ENCODE data around the gene RAC3. TPM values are rescaled to one million over a fixed set of nuclear protein-coding genes. Genes with fewer than 3 reads are reported as not detected.

Gene RAC3
- total RNA-seq, 1 donor from 2014 or later: 0.97 TPM

GRCh38 chr17:82078433-82078832, 47.0 kb downstream of the RAC3 start:
- intact Hi-C loops (cut with DNase I): no loop called here
- ATAC-seq (ENCODE audit: poor library complexity) (no peak), DNase-seq (no peak)

- intact Hi-C loops (cut with DNase I): no loop called here
- DNase-seq (no peak), ATAC-seq (ENCODE audit: poor library complexity) (no peak)
Measured at GRCh38 chr17:82079001-82079677, 47.7 kb downstream of the RAC3 start.

- ATAC-seq (ENCODE audit: poor library complexity): no peak
- intact Hi-C loops (cut with DNase I): no loop called here
- no peak for DNase-seq
Measured at GRCh38 chr17:82080048-82080788, 48.7 kb downstream of the RAC3 start.

GRCh38 chr17:82080789-82081464, 49.4 kb downstream of the RAC3 start:
- DNase-seq (no peak), ATAC-seq (ENCODE audit: poor library complexity) (no peak)
- intact Hi-C loops (cut with DNase I): no loop called here

- intact Hi-C loops (cut with DNase I): no loop called here
- ATAC-seq (ENCODE audit: poor library complexity): no peak
- DNase-seq: no peak
Measured at GRCh38 chr17:82081546-82081945, 50.1 kb downstream of the RAC3 start.

GRCh38 chr17:82081966-82082365, 50.5 kb downstream of the RAC3 start:
- intact Hi-C loops (cut with DNase I): no loop called here
- ATAC-seq (ENCODE audit: poor library complexity) (no peak), DNase-seq (no peak)

- intact Hi-C loops (cut with DNase I): no loop called here
- no peak for ATAC-seq (ENCODE audit: poor library complexity)
- DNase-seq: no peak
Measured at GRCh38 chr17:82082456-82082855, 51.0 kb downstream of the RAC3 start.

GRCh38 chr17:82083009-82083408, 51.5 kb downstream of the RAC3 start:
- no peak for ATAC-seq (ENCODE audit: poor library complexity)
- intact Hi-C loops (cut with DNase I): no loop called here
- DNase-seq: no peak

Other genes starting within 250 kb of the RAC3 start
- gene GCGR, start 227.5 kb upstream of the RAC3 start, total RNA-seq: not detected
- gene MCRIP1, start 198.4 kb upstream of the RAC3 start, total RNA-seq: 104 TPM
- gene PPP1R27, start 196.6 kb upstream of the RAC3 start, total RNA-seq: not detected
- gene P4HB, start 171.1 kb upstream of the RAC3 start, total RNA-seq: 309 TPM
- 113 TPM for gene ARHGDIA, start 160.3 kb upstream of the RAC3 start, total RNA-seq
- 29.9 TPM for gene ALYREF, start 140.1 kb upstream of the RAC3 start, total RNA-seq
- 176 TPM for gene ANAPC11, start 140.0 kb upstream of the RAC3 start, total RNA-seq
- 0.24 TPM for gene NPB, start 129.4 kb upstream of the RAC3 start, total RNA-seq
- 29.5 TPM for gene PCYT2, start 120.3 kb upstream of the RAC3 start, total RNA-seq
- 6.1 TPM for gene SIRT7, start 113.5 kb upstream of the RAC3 start, total RNA-seq
- 29.9 TPM for gene MAFG, start 103.9 kb upstream of the RAC3 start, total RNA-seq
- gene PYCR1, start 94.4 kb upstream of the RAC3 start, total RNA-seq: 3.2 TPM
- gene MYADML2, start 84.4 kb upstream of the RAC3 start, total RNA-seq: 3.5 TPM
- gene NOTUM, start 70.5 kb upstream of the RAC3 start, total RNA-seq: 0.56 TPM
- 25.4 TPM for gene ASPSCR1, start 54.0 kb upstream of the RAC3 start, total RNA-seq
- 27.8 TPM for gene CENPX, start 8.8 kb upstream of the RAC3 start, total RNA-seq
- 4.7 TPM for gene LRRC45, start 8.4 kb upstream of the RAC3 start, total RNA-seq
- gene DCXR, start 6.0 kb downstream of the RAC3 start, total RNA-seq: 178 TPM
- 20.5 TPM for gene RFNG, start 20.1 kb downstream of the RAC3 start, total RNA-seq
- gene GPS1, start 20.2 kb downstream of the RAC3 start, total RNA-seq: 86.5 TPM
- 57.9 TPM for gene DUS1L, start 34.1 kb downstream of the RAC3 start, total RNA-seq
- 23.0 TPM for gene FASN, start 66.6 kb downstream of the RAC3 start, total RNA-seq
- 8.6 TPM for gene CCDC57, start 181.2 kb downstream of the RAC3 start, total RNA-seq
- 10.0 TPM for gene SLC16A3, start 197.4 kb downstream of the RAC3 start, total RNA-seq
- gene CSNK1D, start 242.0 kb downstream of the RAC3 start, total RNA-seq: 54.4 TPM

All from Right ventricle myocardium superior (tissue), 1 donor.